Measurements from ENCODE around the gene CLEC16A. TPM values are rescaled to one million over a fixed set of nuclear protein-coding genes. Genes with fewer than 3 reads are reported as not detected.

The CLEC16A gene
- total and polyA plus RNA-seq, 2 donors (not counting 1 experiment from before 2014, with no cell fraction given): 21.9 to 79.5 TPM

DNA sequence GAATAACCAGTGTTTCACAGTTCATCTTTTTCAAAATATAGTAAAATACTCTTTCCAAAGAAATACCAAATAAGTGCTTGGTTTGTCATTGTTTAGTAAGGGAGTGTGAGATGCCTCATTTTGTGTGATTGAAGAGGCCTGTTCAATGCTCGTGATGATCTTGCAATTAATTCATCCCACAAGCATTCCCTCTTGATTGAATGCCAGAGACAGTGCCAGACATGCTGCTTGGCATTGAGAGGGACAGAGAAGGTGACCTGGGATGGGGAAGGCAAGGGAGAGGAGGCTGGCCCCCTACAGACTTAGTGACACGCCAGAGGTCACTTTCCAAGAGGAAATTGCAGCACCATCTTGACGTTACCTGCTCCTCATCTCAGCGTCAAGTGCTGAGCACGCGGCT lies 49.3 kb downstream of the CLEC16A start:
- WGBS (ENCODE audit: insufficient coverage): 97% methylated on average over 5 of the region's 6 CpGs
- H3K36me3 ChIP-seq (replicated peaks in 1 of 2; ENCODE audit: control extremely low read depth in 1 of 2, control insufficient read depth in 1 of 2, extremely low read depth in 1 of 2, insufficient read depth in 2 of 2, low read length in 1 of 2): peaks cover 0 to 75% of the 10 kb centered on the region in 2 experiments
- no peak for ATAC-seq (ENCODE audit: low read depth)

DNA sequence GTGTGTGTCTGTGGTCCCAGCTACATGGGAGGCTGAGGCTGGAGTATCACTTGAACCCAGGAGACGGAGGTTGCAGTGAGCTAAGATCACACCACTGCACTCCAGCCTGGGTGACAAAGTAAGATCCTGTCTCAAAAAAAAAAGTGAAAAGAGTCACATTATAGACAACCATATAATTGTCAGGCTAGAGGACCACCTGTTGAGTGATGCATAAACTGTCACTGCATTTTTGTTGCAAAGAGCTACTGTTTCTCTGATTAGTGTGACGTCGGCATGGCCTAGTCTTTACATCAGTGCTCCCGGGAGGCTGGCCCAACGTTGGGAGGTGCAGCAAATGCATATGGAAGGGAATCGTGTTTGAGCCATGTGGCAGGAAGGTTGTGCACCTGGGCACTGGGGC lies 50.2 kb downstream of the CLEC16A start:
- WGBS (ENCODE audit: insufficient coverage): 97% methylated on average over 6 of the region's 6 CpGs
- POLR2A ChIA-PET: no interaction called here

More for the DNA sequence above, 49.3 kb downstream of the CLEC16A start:
- H3K4me1 Mint-ChIP-seq: no peaks in the 10 kb centered on the region
- Histone ChIP-seq H4K20me1 (ENCODE audit: control insufficient read depth, insufficient read depth, low read length, poor library complexity, severe bottlenecking) (peaks cover 15% of the 10 kb centered on the region), H3K27me3 (replicated peaks in 1 of 4; ENCODE audit: control extremely low read depth in 1 of 4, control insufficient read depth in 3 of 4, insufficient read depth in 4 of 4, low read length in 3 of 4) (no peaks in the 10 kb centered on the region), H2AFZ (ENCODE audit: insufficient read depth, low read depth, low read length, poor library complexity, severe bottlenecking) (no peak overlapping the region), H3K4me3 (ENCODE audit: control extremely low read depth in 1 of 5, extremely low read depth in 1 of 5, insufficient read depth in 1 of 5, low read depth in 2 of 5, low read length in 4 of 5) (no peak overlapping the region), H3K9ac (ENCODE audit: low read length) (no peak overlapping the region), H3K4me1 (ENCODE audit: control insufficient read depth in 2 of 2, insufficient read depth in 2 of 2, low read length in 2 of 2) (no peaks in the 10 kb centered on the region), H3K9me3 (ENCODE audit: control extremely low read depth in 1 of 3, control insufficient read depth in 2 of 3, insufficient read depth in 1 of 3, low read length in 2 of 3) (no peaks in the 10 kb centered on the region), H3K4me2 (replicated peaks; ENCODE audit: low read depth, low read length, poor library complexity, severe bottlenecking) (no peak overlapping the region), H3K27ac (ENCODE audit: low read length in 2 of 2) (no peak overlapping the region), H3K79me2 (ENCODE audit: control insufficient read depth, insufficient read depth, low read length) (peaks cover 22% of the 10 kb centered on the region)
- intact Hi-C loops (cut with micrococcal nuclease): no loop called here
- TF ChIP-seq, protein P1, sequence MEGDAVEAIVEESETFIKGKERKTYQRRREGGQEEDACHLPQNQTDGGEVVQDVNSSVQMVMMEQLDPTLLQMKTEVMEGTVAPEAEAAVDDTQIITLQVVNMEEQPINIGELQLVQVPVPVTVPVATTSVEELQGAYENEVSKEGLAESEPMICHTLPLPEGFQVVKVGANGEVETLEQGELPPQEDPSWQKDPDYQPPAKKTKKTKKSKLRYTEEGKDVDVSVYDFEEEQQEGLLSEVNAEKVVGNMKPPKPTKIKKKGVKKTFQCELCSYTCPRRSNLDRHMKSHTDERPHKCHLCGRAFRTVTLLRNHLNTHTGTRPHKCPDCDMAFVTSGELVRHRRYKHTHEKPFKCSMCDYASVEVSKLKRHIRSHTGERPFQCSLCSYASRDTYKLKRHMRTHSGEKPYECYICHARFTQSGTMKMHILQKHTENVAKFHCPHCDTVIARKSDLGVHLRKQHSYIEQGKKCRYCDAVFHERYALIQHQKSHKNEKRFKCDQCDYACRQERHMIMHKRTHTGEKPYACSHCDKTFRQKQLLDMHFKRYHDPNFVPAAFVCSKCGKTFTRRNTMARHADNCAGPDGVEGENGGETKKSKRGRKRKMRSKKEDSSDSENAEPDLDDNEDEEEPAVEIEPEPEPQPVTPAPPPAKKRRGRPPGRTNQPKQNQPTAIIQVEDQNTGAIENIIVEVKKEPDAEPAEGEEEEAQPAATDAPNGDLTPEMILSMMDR (IDR thresholded peaks at IDR 0.05): no peak
- no peak for TF ChIP-seq EZH2 (IDR thresholded peaks at IDR 0.05; ENCODE audit: borderline replicate concordance, insufficient read depth, low read depth, low read length, poor library complexity, severe bottlenecking)
- no peaks in the 10 kb centered on the region for H3K9me3 Mint-ChIP-seq (ENCODE audit: insufficient read depth)
- CTCF ChIA-PET: no interaction called here
- no peak overlapping the region for H3K4me3 Mint-ChIP-seq
- POLR2A ChIA-PET: no interaction called here
- DNase-seq: no peak
- no peak overlapping the region for H3K27ac Mint-ChIP-seq
- no peaks in the 10 kb centered on the region for H3K27me3 Mint-ChIP-seq

More for the DNA sequence above, 50.2 kb downstream of the CLEC16A start:
- intact Hi-C loops (cut with micrococcal nuclease): no loop called here
- no peaks in the 10 kb centered on the region for H3K4me1 Mint-ChIP-seq
- no peaks in the 10 kb centered on the region for H3K27me3 Mint-ChIP-seq
- no peak overlapping the region for H3K27ac ChIP-seq (ENCODE audit: low read length in 2 of 2)
- H3K9me3 Mint-ChIP-seq (ENCODE audit: insufficient read depth): no peaks in the 10 kb centered on the region
- CTCF ChIA-PET: interaction anchor here (0.7 to 1.7 kb wide), 2 partner anchors 11 to 22 kb away, joined by 3 to 4 read pairs; no protein-coding TSS in a partner anchor
- H3K4me3 ChIP-seq (ENCODE audit: control extremely low read depth in 1 of 5, extremely low read depth in 1 of 5, insufficient read depth in 1 of 5, low read depth in 2 of 5, low read length in 4 of 5): no peak overlapping the region
- no peaks in the 10 kb centered on the region for H3K9me3 ChIP-seq (ENCODE audit: control extremely low read depth in 1 of 3, control insufficient read depth in 2 of 3, insufficient read depth in 1 of 3, low read length in 2 of 3)
- peaks cover 10% of the 10 kb centered on the region for H4K20me1 ChIP-seq (ENCODE audit: control insufficient read depth, insufficient read depth, low read length, poor library complexity, severe bottlenecking)
- peaks cover 14% of the 10 kb centered on the region for H3K79me2 ChIP-seq (ENCODE audit: control insufficient read depth, insufficient read depth, low read length)
- ATAC-seq (ENCODE audit: low read depth) (no peak), DNase-seq (no peak)
- no peak overlapping the region for H3K4me3 Mint-ChIP-seq
- no peak overlapping the region for H3K4me2 ChIP-seq (replicated peaks; ENCODE audit: low read depth, low read length, poor library complexity, severe bottlenecking)
- no peak overlapping the region for H3K9ac ChIP-seq (ENCODE audit: low read length)
- H3K4me1 ChIP-seq (ENCODE audit: control insufficient read depth in 2 of 2, insufficient read depth in 2 of 2, low read length in 2 of 2): no peaks in the 10 kb centered on the region
- no peak overlapping the region for H3K27ac Mint-ChIP-seq
- no peaks in the 10 kb centered on the region for H3K27me3 ChIP-seq (replicated peaks in 1 of 4; ENCODE audit: control extremely low read depth in 1 of 4, control insufficient read depth in 3 of 4, insufficient read depth in 4 of 4, low read length in 3 of 4)
- H3K36me3 ChIP-seq (replicated peaks in 1 of 2; ENCODE audit: control extremely low read depth in 1 of 2, control insufficient read depth in 1 of 2, extremely low read depth in 1 of 2, insufficient read depth in 2 of 2, low read length in 1 of 2): peaks cover 0 to 70% of the 10 kb centered on the region in 2 experiments
- no peak for TF ChIP-seq EZH2 (IDR thresholded peaks at IDR 0.05; ENCODE audit: borderline replicate concordance, insufficient read depth, low read depth, low read length, poor library complexity, severe bottlenecking)
- TF ChIP-seq, protein P1 (IDR thresholded peaks at IDR 0.05): no peak
- H2AFZ ChIP-seq (ENCODE audit: insufficient read depth, low read depth, low read length, poor library complexity, severe bottlenecking): no peak overlapping the region
